ENCODE data around the gene MARVELD1. TPM values are rescaled to one million over a fixed set of nuclear protein-coding genes. Genes with fewer than 3 reads are reported as not detected.

Gene MARVELD1
- total and polyA plus RNA-seq, 2 of the 13 experiments (the other 11 are each of a cell fraction or from before 2014, with no cell fraction given), result not detected

DNA sequence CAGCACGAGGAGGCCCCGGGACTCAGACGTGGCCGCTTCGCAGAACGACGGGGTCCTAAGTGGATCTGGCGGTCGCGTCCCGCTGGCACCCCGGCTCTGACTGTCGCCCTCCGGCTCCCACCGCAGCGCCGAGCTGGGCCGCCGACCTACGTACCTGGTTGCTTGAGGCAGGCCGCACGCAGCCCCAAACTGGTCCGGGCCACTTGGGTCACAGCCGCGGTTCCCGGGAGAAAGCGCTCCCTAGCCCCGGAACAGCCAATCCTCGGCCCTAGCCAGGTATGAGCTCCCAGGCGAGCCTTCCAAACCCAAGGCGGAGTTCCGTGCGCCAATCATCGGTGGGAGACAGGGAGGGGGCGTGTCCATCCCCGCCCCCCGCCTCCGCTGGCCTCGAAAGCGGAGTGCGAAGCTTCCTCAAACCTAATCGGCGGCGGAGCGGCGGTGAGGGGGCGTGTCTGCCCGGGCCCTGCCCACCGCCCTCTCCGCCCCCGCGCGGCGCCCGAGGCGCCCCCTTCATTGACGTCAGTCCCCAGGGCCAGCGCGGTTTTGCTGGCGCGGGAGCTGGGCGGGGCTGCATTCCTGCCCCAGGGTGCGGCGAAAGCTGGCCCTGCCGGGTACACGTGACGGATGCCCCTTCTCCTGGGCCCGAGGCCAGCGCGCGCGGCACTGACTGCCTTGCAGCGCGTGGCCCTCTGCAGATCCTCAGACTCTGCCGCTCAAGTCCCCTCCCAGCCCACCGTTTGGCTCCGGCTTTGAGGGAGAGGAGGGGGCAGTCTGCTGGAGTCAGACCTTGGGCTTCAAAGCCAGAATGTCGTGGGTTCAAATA lies 26.4 kb upstream of the MARVELD1 start, which contains the start of gene AVPI1 (continued):
- TF ChIP-seq ZBTB49 (CRISPR knock-in tag; IDR thresholded peaks at IDR 0.05; ENCODE audit: borderline replicate concordance) (peak; percentile 55; the same call in 1 of the 2 replicates), ZNF704 (CRISPR knock-in tag; IDR thresholded peaks at IDR 0.05; ENCODE audit: borderline replicate concordance) (no peak), PHF8 (CRISPR knock-in tag; IDR thresholded peaks at IDR 0.05) (peak; percentile 76), NCOA1 (CRISPR knock-in tag; IDR thresholded peaks at IDR 0.05) (peak; percentile 68; the same call in 1 of the 2 replicates), RFXAP (CRISPR knock-in tag; IDR thresholded peaks at IDR 0.05; ENCODE audit: borderline replicate concordance) (peak; percentile 86), ZNF629 (CRISPR knock-in tag; conservative IDR thresholded peaks at IDR 0.05) (no peak; the same call in none of the 2 replicates), ZNF777 (CRISPR knock-in tag; IDR thresholded peaks at IDR 0.05) (peak; percentile 66; the same call in 1 of the 2 replicates), YEATS2 (CRISPR knock-in tag; IDR thresholded peaks at IDR 0.05; ENCODE audit: borderline replicate concordance) (peak; percentile 56; the same call in 1 of the 2 replicates), CREBL2 (CRISPR knock-in tag; IDR thresholded peaks at IDR 0.05; ENCODE audit: borderline replicate concordance) (0 out of 2 replicates have a peak, but pooled peaks have one; percentile 78), RFX5 (IDR thresholded peaks at IDR 0.05; ENCODE audit: low read depth, low read length) (peak; percentile 54), NR3C1 (CRISPR knock-in tag; IDR thresholded peaks at IDR 0.05) (no peak), ZBTB44 (CRISPR knock-in tag; IDR thresholded peaks at IDR 0.05) (peak; percentile 62), NFIC (IDR thresholded peaks at IDR 0.05; ENCODE audit: low read length) (no peak), ADNP (CRISPR knock-in tag; IDR thresholded peaks at IDR 0.05) (no peak), ZFP36L1 (CRISPR knock-in tag; IDR thresholded peaks at IDR 0.05) (peak; percentile 38; the same call in 1 of the 2 replicates)
- TF ChIP-seq, protein P1, sequence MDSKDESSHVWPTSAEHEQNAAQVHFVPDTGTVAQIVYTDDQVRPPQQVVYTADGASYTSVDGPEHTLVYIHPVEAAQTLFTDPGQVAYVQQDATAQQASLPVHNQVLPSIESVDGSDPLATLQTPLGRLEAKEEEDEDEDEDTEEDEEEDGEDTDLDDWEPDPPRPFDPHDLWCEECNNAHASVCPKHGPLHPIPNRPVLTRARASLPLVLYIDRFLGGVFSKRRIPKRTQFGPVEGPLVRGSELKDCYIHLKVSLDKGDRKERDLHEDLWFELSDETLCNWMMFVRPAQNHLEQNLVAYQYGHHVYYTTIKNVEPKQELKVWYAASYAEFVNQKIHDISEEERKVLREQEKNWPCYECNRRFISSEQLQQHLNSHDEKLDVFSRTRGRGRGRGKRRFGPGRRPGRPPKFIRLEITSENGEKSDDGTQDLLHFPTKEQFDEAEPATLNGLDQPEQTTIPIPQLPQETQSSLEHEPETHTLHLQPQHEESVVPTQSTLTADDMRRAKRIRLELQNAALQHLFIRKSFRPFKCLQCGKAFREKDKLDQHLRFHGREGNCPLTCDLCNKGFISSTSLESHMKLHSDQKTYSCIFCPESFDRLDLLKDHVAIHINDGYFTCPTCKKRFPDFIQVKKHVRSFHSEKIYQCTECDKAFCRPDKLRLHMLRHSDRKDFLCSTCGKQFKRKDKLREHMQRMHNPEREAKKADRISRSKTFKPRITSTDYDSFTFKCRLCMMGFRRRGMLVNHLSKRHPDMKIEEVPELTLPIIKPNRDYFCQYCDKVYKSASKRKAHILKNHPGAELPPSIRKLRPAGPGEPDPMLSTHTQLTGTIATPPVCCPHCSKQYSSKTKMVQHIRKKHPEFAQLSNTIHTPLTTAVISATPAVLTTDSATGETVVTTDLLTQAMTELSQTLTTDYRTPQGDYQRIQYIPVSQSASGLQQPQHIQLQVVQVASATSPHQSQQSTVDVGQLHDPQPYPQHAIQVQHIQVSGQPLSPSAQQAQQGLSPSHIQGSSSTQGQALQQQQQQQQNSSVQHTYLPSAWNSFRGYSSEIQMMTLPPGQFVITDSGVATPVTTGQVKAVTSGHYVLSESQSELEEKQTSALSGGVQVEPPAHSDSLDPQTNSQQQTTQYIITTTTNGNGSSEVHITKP (CRISPR knock-in tag; IDR thresholded peaks at IDR 0.05; ENCODE audit: low read depth), result peak; percentile 46; the same call in 1 of the 2 replicates
- TF ChIP-seq, protein P2, sequence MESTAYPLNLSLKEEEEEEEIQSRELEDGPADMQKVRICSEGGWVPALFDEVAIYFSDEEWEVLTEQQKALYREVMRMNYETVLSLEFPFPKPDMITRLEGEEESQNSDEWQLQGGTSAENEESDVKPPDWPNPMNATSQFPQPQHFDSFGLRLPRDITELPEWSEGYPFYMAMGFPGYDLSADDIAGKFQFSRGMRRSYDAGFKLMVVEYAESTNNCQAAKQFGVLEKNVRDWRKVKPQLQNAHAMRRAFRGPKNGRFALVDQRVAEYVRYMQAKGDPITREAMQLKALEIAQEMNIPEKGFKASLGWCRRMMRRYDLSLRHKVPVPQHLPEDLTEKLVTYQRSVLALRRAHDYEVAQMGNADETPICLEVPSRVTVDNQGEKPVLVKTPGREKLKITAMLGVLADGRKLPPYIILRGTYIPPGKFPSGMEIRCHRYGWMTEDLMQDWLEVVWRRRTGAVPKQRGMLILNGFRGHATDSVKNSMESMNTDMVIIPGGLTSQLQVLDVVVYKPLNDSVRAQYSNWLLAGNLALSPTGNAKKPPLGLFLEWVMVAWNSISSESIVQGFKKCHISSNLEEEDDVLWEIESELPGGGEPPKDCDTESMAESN (CRISPR knock-in tag; conservative IDR thresholded peaks at IDR 0.05), result peak; percentile 87

Measured in HepG2 (cell line).